CD1c-positive myeloid dendritic cell (primary cell): ENCODE data around the gene RPL4.
"Not testable (repeated sequence)": the region's sequence is repeated elsewhere in the genome, so short reads cannot be mapped to it uniquely, and the experiment has no call there.

Experiments
- DNase-seq: peaks from one replicate; pipeline ENCODE4 v3.0.0-alpha.2; 2016; ENCODE audit errors: extremely low spot score

RPL4 gene

GRCh38 chr15:66504563-66505429 lies at the start of gene RPL4, which contains the start of gene ZWILCH:
RPL4 (minus strand) TSS chr15:66504855; CDS start chr15:66504790, 65 bp downstream.
ZWILCH (plus strand) TSS chr15:66505326; CDS start chr15:66505339, 13 bp downstream.
- DNase-seq, result peak; percentile 89

- DNase-seq, result no peak
These were observed 40.6 kb upstream of the RPL4 start for GRCh38 chr15:66545255-66545654.

GRCh38 chr15:66542896-66543295 lies 38.2 kb upstream of the RPL4 start:
- DNase-seq, result no peak

GRCh38 chr15:66535056-66535455 lies 30.4 kb upstream of the RPL4 start:
- DNase-seq, result no peak

GRCh38 chr15:66524838-66525237 lies 20.2 kb upstream of the RPL4 start:
- peak; percentile 38 for DNase-seq

GRCh38 chr15:66523926-66524325 lies 19.3 kb upstream of the RPL4 start:
- DNase-seq, result no peak

GRCh38 chr15:66515901-66516322 lies 11.3 kb upstream of the RPL4 start:
- DNase-seq, result no peak

- DNase-seq, result no peak
These were observed 9.9 kb upstream of the RPL4 start for GRCh38 chr15:66514586-66514985.

- no peak for DNase-seq
These were observed 3.7 kb upstream of the RPL4 start for GRCh38 chr15:66508293-66508883.

GRCh38 chr15:66505818-66506217 lies 1.2 kb upstream of the RPL4 start:
- DNase-seq, result no peak

- DNase-seq, result no peak
These were observed 766 bp upstream of the RPL4 start for GRCh38 chr15:66505430-66505811.

- no peak for DNase-seq
These were observed 684 bp downstream of the RPL4 start for GRCh38 chr15:66503780-66504562.

- DNase-seq, result not testable (repeated sequence)
These were observed 1.5 kb downstream of the RPL4 start for GRCh38 chr15:66503041-66503648.

- no peak for DNase-seq
These were observed 2.2 kb downstream of the RPL4 start for GRCh38 chr15:66502491-66502890.

GRCh38 chr15:66500346-66500745 lies 4.3 kb downstream of the RPL4 start:
- not testable (repeated sequence) for DNase-seq

- DNase-seq, result peak; percentile 53
These were observed 5.9 kb downstream of the RPL4 start for GRCh38 chr15:66498501-66499386.

GRCh38 chr15:66497502-66498455 lies 6.9 kb downstream of the RPL4 start, which contains the start of gene SNAPC5:
SNAPC5 (minus strand) TSS chr15:66497762; CDS start chr15:66497731, 31 bp downstream.
- DNase-seq, result peak; percentile 98

GRCh38 chr15:66496951-66497501 lies 7.6 kb downstream of the RPL4 start:
- DNase-seq, result peak; percentile 56

GRCh38 chr15:66494262-66494661 lies 10.4 kb downstream of the RPL4 start:
- no peak for DNase-seq
